Small intestine (tissue), 7 donors: ENCODE measurements around the gene EFHD1. TPM values are rescaled to one million over a fixed set of nuclear protein-coding genes. Genes with fewer than 3 reads are reported as not detected.

Experiments used
- DNase-seq, 2 donors: peaks; one replicate each; pipeline versions ENCODE4 v3.0.0 to v3.0.0-alpha.2; 2013
- FAIRE-seq: peaks from 2 replicates; lab custom pipeline; 2012; peaks lifted over from hg19 to GRCh38; lab: Jason Lieb, UNC
- H3K27ac ChIP-seq, 3 donors: one replicate each; pipeline ENCODE4 v1.5.1; 2013; ENCODE audit warnings: low read length in 2 of 3, mild to moderate bottlenecking in 2 of 3, control low read depth in 1 of 3, inconsistent platforms in 1 of 3, low read depth in 1 of 3, moderate library complexity in 1 of 3
- H3K27me3 ChIP-seq, 3 donors: one replicate each; pipeline ENCODE4 v1.6.1; 2013; ENCODE audit warnings: low read length in 3 of 3, inconsistent platforms in 1 of 3; ENCODE audit not compliant: control insufficient read depth in 3 of 3, insufficient read depth in 3 of 3
- H3K36me3 ChIP-seq, 3 donors: one replicate each; pipeline ENCODE4 v1.6.1; 2013; ENCODE audit warnings: low read length in 3 of 3, inconsistent platforms in 1 of 3, low read depth in 1 of 3, mild to moderate bottlenecking in 1 of 3, moderate library complexity in 1 of 3; ENCODE audit not compliant: control insufficient read depth in 3 of 3, insufficient read depth in 2 of 3
- H3K4me1 ChIP-seq, 3 donors: one replicate each; pipeline ENCODE4 v1.6.1; 2013; ENCODE audit warnings: low read length in 2 of 3, inconsistent platforms in 1 of 3, low read depth in 1 of 3, mild to moderate bottlenecking in 1 of 3, moderate library complexity in 1 of 3; ENCODE audit not compliant: control insufficient read depth in 3 of 3, insufficient read depth in 2 of 3
- H3K4me3 ChIP-seq, 3 donors: one replicate each; pipeline ENCODE4 v1.5.1; 2013; ENCODE audit warnings: low read length in 3 of 3, control low read depth in 1 of 3, inconsistent platforms in 1 of 3, low read depth in 1 of 3, mild to moderate bottlenecking in 1 of 3, moderate library complexity in 1 of 3
- H3K9me3 ChIP-seq, 2 donors: one replicate each; pipeline ENCODE4 v1.6.1; 2013; ENCODE audit warnings: low read depth in 1 of 2, low read length in 1 of 2; ENCODE audit not compliant: control insufficient read depth in 2 of 2, insufficient read depth in 1 of 2
- WGBS, 3 donors: extraction: QIAGEN DNeasy Blood & Tissue Kit; methylation state at CpG; one replicate each; pipeline ENCODE4 v1.1.7; 2013; 5-methylcytosine and 5-hydroxymethylcytosine counted together
- polyA plus RNA-seq, 4 donors: library from polyadenylated mRNA; stranded (reverse) in 3 of 4; unstranded in 1 of 4; fragments of 200-250 nt in 3 of 4; fragments of 120-200 nt in 1 of 4; gene quantifications; one replicate each; pipeline versions ENCODE4 v1.2.1 to v1.2.3, GENCODE V29; 2013
- donor health status: healthy with polysubstance abuse.
- donor health status: control.
- donor health status: control.
- donor health status: Bipolar disorder and iron deficiency.
- donor health status: healthy.

EFHD1 gene
- polyA plus RNA-seq, 4 donors = 0.45 to 8.5 (median 4.1) TPM

DNA sequence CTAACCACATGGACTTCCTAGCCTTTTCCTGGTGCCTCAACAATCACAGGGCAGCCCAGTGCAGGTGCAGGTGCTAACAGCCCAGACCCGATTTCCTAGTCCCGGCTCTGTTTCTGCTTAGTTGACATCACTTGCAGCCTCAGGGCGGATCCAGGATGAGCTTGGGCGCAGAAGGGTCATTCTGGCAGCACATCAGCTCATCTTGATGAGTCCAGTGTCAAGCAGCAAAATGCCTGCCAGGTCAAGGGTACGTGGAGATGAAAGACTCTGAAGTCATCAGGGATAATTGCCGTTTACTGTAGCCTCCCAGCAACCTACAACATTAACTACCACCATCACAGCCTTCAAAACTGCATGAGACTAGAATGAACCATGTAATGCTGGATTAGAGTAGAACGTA lies 39.4 kb upstream of the EFHD1 start:
- no peaks in the 10 kb centered on the region for H3K9me3 ChIP-seq
- peaks cover 2 to 19% (median 8%) of the 10 kb centered on the region in 3 donors for H3K4me1 ChIP-seq
- FAIRE-seq (no peak), DNase-seq (no peak)
- H3K4me3 ChIP-seq = no peak overlapping the region
- 67 to 84% (median 77%) methylated on average over 7 of the region's 7 CpGs for WGBS, 3 donors
- H3K27me3 ChIP-seq = no peaks in the 10 kb centered on the region
- H3K27ac ChIP-seq = no peak overlapping the region
- no peaks in the 10 kb centered on the region for H3K36me3 ChIP-seq

- H3K36me3 ChIP-seq = no peaks in the 10 kb centered on the region
- DNase-seq (no peak), FAIRE-seq (no peak)
- no peak overlapping the region for H3K27ac ChIP-seq
- no peaks in the 10 kb centered on the region for H3K9me3 ChIP-seq
- WGBS, 3 donors = 82 to 96% (median 91%) methylated on average over 7 of the region's 7 CpGs
- H3K27me3 ChIP-seq = no peaks in the 10 kb centered on the region
- no peak overlapping the region for H3K4me3 ChIP-seq
- peaks cover under 1 to 17% (median 7%) of the 10 kb centered on the region in 3 donors for H3K4me1 ChIP-seq
Measured at GRCh38 chr2:232597362-232598079, 35.9 kb upstream of the EFHD1 start.

DNA sequence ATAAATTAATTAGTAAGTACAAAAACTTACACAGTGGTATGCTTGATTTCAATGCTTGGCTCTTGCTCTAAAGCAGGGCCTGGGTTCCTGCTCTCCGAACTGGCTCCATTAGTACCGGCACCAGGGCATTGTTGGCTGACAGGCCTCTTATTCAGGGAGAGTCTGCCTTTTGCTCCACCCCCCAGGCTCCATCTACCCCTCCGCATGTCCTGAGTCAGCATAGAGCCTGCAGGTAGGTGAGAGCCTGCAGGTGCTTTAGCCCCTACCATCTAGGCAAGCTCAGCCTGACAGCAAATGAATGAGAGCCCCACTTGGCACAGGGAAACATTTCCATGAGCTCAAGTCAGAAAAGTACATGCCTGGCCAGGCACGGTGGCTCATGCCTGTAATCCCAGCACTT lies 35.1 kb upstream of the EFHD1 start:
- FAIRE-seq (no peak), DNase-seq (no peak)
- Histone ChIP-seq H3K27ac (no peak overlapping the region), H3K4me3 (no peak overlapping the region), H3K36me3 (no peaks in the 10 kb centered on the region), H3K4me1 (peaks cover 0 to 11% (median 4%) of the 10 kb centered on the region in 3 donors), H3K9me3 (no peaks in the 10 kb centered on the region), H3K27me3 (no peaks in the 10 kb centered on the region)
- WGBS, 3 donors = 88 to 92% (median 90%) methylated on average over 4 of the region's 4 CpGs

- DNase-seq = no peak
- no peaks in the 10 kb centered on the region for H3K4me1 ChIP-seq
- 83 to 89% (median 86%) methylated on average over 17 of the region's 17 CpGs for WGBS, 3 donors
Measured at GRCh38 chr2:232600053-232600773, 33.2 kb upstream of the EFHD1 start.

GRCh38 chr2:232603283-232603682 lies 30.1 kb upstream of the EFHD1 start:
- H3K4me3 ChIP-seq = no peak overlapping the region
- 48 to 82% (median 65%) methylated on average over 3 of the region's 3 CpGs for WGBS, 3 donors
- H3K4me1 ChIP-seq = no peaks in the 10 kb centered on the region
- H3K9me3 ChIP-seq = no peaks in the 10 kb centered on the region
- FAIRE-seq = no peak
- DNase-seq = no peak
- no peak overlapping the region for H3K27ac ChIP-seq
- no peaks in the 10 kb centered on the region for H3K36me3 ChIP-seq
- H3K27me3 ChIP-seq = no peaks in the 10 kb centered on the region

More at GRCh38 chr2:232600053-232600773, 33.2 kb upstream of the EFHD1 start:
- no peak for FAIRE-seq
- Histone ChIP-seq H3K9me3 (no peaks in the 10 kb centered on the region), H3K36me3 (no peaks in the 10 kb centered on the region), H3K4me3 (no peak overlapping the region), H3K27ac (no peak overlapping the region), H3K27me3 (no peaks in the 10 kb centered on the region)

- 87 to 94% (median 94%) methylated on average over 10 of the region's 10 CpGs for whole genome bisulfite sequencing, 3 donors
- no peak for FAIRE-seq
- no peaks in the 10 kb centered on the region for H3K4me1 ChIP-seq
- H3K9me3 ChIP-seq = no peaks in the 10 kb centered on the region
- no peaks in the 10 kb centered on the region for H3K36me3 ChIP-seq
- no peak overlapping the region for H3K4me3 ChIP-seq
- DNase-seq = no peak
- no peaks in the 10 kb centered on the region for H3K27me3 ChIP-seq
- no peak overlapping the region for H3K27ac ChIP-seq
Measured at GRCh38 chr2:232604535-232604934, 28.9 kb upstream of the EFHD1 start.

GRCh38 chr2:232607011-232607410 lies 26.4 kb upstream of the EFHD1 start:
- DNase-seq (no peak), FAIRE-seq (no peak)
- 86 to 91% (median 87%) methylated on average over 17 of the region's 17 CpGs for WGBS, 3 donors
- H3K4me1 ChIP-seq = no peaks in the 10 kb centered on the region
- H3K27ac ChIP-seq = no peak overlapping the region
- H3K36me3 ChIP-seq = no peaks in the 10 kb centered on the region
- H3K9me3 ChIP-seq = no peaks in the 10 kb centered on the region
- no peaks in the 10 kb centered on the region for H3K27me3 ChIP-seq
- no peak overlapping the region for H3K4me3 ChIP-seq

- no peak for FAIRE-seq
- no peaks in the 10 kb centered on the region for H3K27me3 ChIP-seq
Measured at GRCh38 chr2:232609607-232610006, 23.8 kb upstream of the EFHD1 start.

More at GRCh38 chr2:232609607-232610006, 23.8 kb upstream of the EFHD1 start:
- no peak overlapping the region for H3K27ac ChIP-seq
- H3K4me3 ChIP-seq = no peak overlapping the region
- no peak for DNase-seq
- H3K9me3 ChIP-seq = no peaks in the 10 kb centered on the region
- no peaks in the 10 kb centered on the region for H3K36me3 ChIP-seq
- 61 to 75% (median 72%) methylated on average over 8 of the region's 8 CpGs for WGBS, 3 donors
- H3K4me1 ChIP-seq = no peaks in the 10 kb centered on the region
